H1 (cell line): ENCODE measurements around the gene TOM1L2.

Source experiments
- CEBPB ChIP-seq: IDR thresholded peaks from 2 replicates; pipeline ENCODE4 v1.6.1; 2012; ENCODE audit warnings: low read depth, low read length
- CTCF ChIP-seq, 3 experiments: IDR thresholded peaks; 1 replicate in 2 of 3; 2 replicates in 1 of 3; pipeline versions ENCODE4 v1.5.1 to v1.6.1; 2011; ENCODE audit warnings: low read length in 3 of 3, mild to moderate bottlenecking in 3 of 3, inconsistent platforms in 2 of 3, low read depth in 1 of 3, moderate library complexity in 1 of 3; ENCODE audit not compliant: insufficient read depth in 1 of 3; ENCODE audit errors: control extremely low read depth in 1 of 3
- EP300 ChIP-seq, 2 experiments: IDR thresholded peaks; 1 replicate in 1 of 2; 2 replicates in 1 of 2; pipeline ENCODE4 v1.6.1; 2011 to 2012; ENCODE audit warnings: low read depth in 2 of 2, low read length in 2 of 2, mild to moderate bottlenecking in 2 of 2, borderline replicate concordance in 1 of 2, inconsistent platforms in 1 of 2, moderate library complexity in 1 of 2
- FOSL1 ChIP-seq: IDR thresholded peaks from 2 replicates; pipeline ENCODE4 v1.6.1; 2011; ENCODE audit warnings: mild to moderate bottlenecking, low read depth, low read length, moderate library complexity; ENCODE audit not compliant: insufficient read depth
- GTF2F1 ChIP-seq: IDR thresholded peaks from 2 replicates; pipeline ENCODE4 v1.6.1; 2012; ENCODE audit warnings: low read depth, low read length, improper control_type of control experiment, borderline replicate concordance
- KDM4A ChIP-seq: IDR thresholded peaks from one replicate; pipeline ENCODE4 v1.7.1; 2012; ENCODE audit warnings: low read depth, mild to moderate bottlenecking, moderate library complexity, low read length, inconsistent platforms; ENCODE audit not compliant: severe bottlenecking
- RAD21 ChIP-seq, 2 experiments: IDR thresholded peaks in 1 of 2; conservative IDR thresholded peaks in 1 of 2; 2 replicates each; pipeline ENCODE4 v1.6.1; 2011; ENCODE audit warnings: low read depth in 2 of 2, low read length in 2 of 2, improper control_type of control experiment in 1 of 2, inconsistent platforms in 1 of 2, mild to moderate bottlenecking in 1 of 2, moderate library complexity in 1 of 2

- TF ChIP-seq GTF2F1 (no peak), CEBPB (no peak), FOSL1 (no peak), CTCF (IDR thresholded peaks at IDR 0.05; ENCODE audit: control extremely low read depth in 1 of 3, insufficient read depth in 1 of 3, low read depth in 1 of 3, low read length in 3 of 3) (no peak), EP300 (IDR thresholded peaks at IDR 0.05; ENCODE audit: borderline replicate concordance in 1 of 2, low read depth in 2 of 2, low read length in 2 of 2) (no peak), KDM4A (no peak), RAD21 (IDR thresholded peaks at IDR 0.05 in 1 of 2, conservative IDR thresholded peaks at IDR 0.05 in 1 of 2; ENCODE audit: low read depth in 2 of 2, low read length in 2 of 2) (no peak)
Measured at GRCh38 chr17:17806035-17806434, 166.2 kb downstream of the TOM1L2 start.
